Subcutaneous adipose tissue (tissue), 4 donors: ENCODE measurements around the gene CLCN3. TPM values are rescaled to one million over a fixed set of nuclear protein-coding genes. Genes with fewer than 3 reads are reported as not detected.

ENCODE experiments used
- CTCF ChIP-seq: fragments of 450-650 bp; IDR thresholded peaks from one replicate; pipeline ENCODE4 v1.5.1; 2016; ENCODE audit warnings: low read depth, mild to moderate bottlenecking, control low read depth, antibody characterized with exemption, moderate library complexity
- total RNA-seq, 4 donors: library from RNA; depleted of rRNA; stranded (reverse); fragments of >200 nt; gene quantifications; one replicate each; pipeline ENCODE4 v1.1.0, GENCODE V29; 2016

Gene CLCN3
- total RNA-seq, 4 donors from 2014 or later: 26.2 to 31.5 (median 28.4) TPM

- no peak for TF ChIP-seq CTCF
Observed at GRCh38 chr4:169611991-169612870, 8.1 kb upstream of the CLCN3 start, which contains the start of gene NEK1. NEK1 (minus strand) TSS chr4:169612583; CDS start chr4:169602630, 9,953 bp downstream.

GRCh38 chr4:169612871-169613859 is 7.2 kb upstream of the CLCN3 start:
- TF ChIP-seq CTCF: no peak

- TF ChIP-seq CTCF: no peak
Observed at GRCh38 chr4:169615467-169616106, 4.8 kb upstream of the CLCN3 start.

GRCh38 chr4:169616846-169617245 is 3.5 kb upstream of the CLCN3 start:
- TF ChIP-seq CTCF: no peak

GRCh38 chr4:169617306-169617705 is 3.1 kb upstream of the CLCN3 start:
- TF ChIP-seq CTCF: no peak

GRCh38 chr4:169618286-169618685 is 2.1 kb upstream of the CLCN3 start:
- TF ChIP-seq CTCF: no peak

- TF ChIP-seq CTCF: no peak
Observed at GRCh38 chr4:169618986-169619385, 1.4 kb upstream of the CLCN3 start.
